Testis (tissue), 3 donors: ENCODE data around the gene SCMH1. TPM values are rescaled to one million over a fixed set of nuclear protein-coding genes. Genes with fewer than 3 reads are reported as not detected.

ENCODE experiments used
- DNase-seq: peaks from one replicate; pipeline ENCODE4 v3.0.0-alpha.2; 2019
- H3K27ac ChIP-seq, 2 donors: fragments of 200-600 bp; sonication (generic); one replicate each; pipeline ENCODE4 v1.5.1; 2019
- H3K27me3 ChIP-seq: fragments of 200-600 bp; sonication (generic); one replicate; pipeline ENCODE4 v1.5.1; 2019
- H3K36me3 ChIP-seq: fragments of 200-600 bp; sonication (generic); one replicate; pipeline ENCODE4 v1.5.1; 2017; ENCODE audit warnings: low read depth; ENCODE audit errors: missing control alignments
- H3K4me1 ChIP-seq: fragments of 200-600 bp; sonication (generic); one replicate; pipeline ENCODE4 v1.5.1; 2019
- H3K4me3 ChIP-seq, 2 donors: fragments of 200-600 bp; sonication (generic); one replicate each; pipeline ENCODE4 v1.5.1; 2017 to 2019
- H3K9me3 ChIP-seq: fragments of 200-600 bp; sonication (generic); one replicate; pipeline ENCODE4 v1.5.1; 2017
- POLR2A ChIP-seq: fragments of 450-650 bp; IDR thresholded peaks from one replicate; pipeline ENCODE4 v1.6.1; 2017; ENCODE audit warnings: antibody characterized with exemption, mild to moderate bottlenecking, moderate library complexity
- WGBS, 2 donors: methylation state at CpG; one replicate each; pipeline ENCODE4 v1.1.5; 2018; 5-methylcytosine and 5-hydroxymethylcytosine counted together
- intact Hi-C: fragments of 100-400 bp; cut with DNase I; formaldehyde crosslinking; loops from one replicate; pipeline ENCODE4 v1.15.1; 2023; ENCODE audit warnings: low total_unique reads
- polyA plus RNA-seq: library from polyadenylated mRNA; stranded (reverse); fragments of 350-450 nt; fragmentation: Illumina TruSeq; extraction: RNeasy Lipid Tissue Mini Kit (QIAGEN cat#74804); gene quantifications from one replicate; pipeline ENCODE4 v1.2.3, GENCODE V29; 2014; ENCODE audit warnings: low read depth, low replicate concordance; ENCODE audit not compliant: insufficient read depth
- total RNA-seq, 2 donors: library from RNA; depleted of rRNA; stranded (reverse); fragments of >200 nt; gene quantifications; one replicate each; pipeline ENCODE4 v1.2.3, GENCODE V29; 2016
- TF ChIP-seq, protein P1 (sequence below), 3 experiments: fragments of 450-650 bp in 2 of 3; fragments of 200-600 bp in 1 of 3; sonication (generic) in 1 of 3; IDR thresholded peaks; one replicate each; pipeline ENCODE4 v1.5.1; 2016 to 2019; ENCODE audit warnings: antibody characterized with exemption in 3 of 3, mild to moderate bottlenecking in 2 of 3, moderate library complexity in 1 of 3

The SCMH1 gene
- total and polyA plus RNA-seq, 3 donors from 2014 or later = 60.8 to 79.7 (median 79.0) TPM

- intact Hi-C loops = no loop called here
Observed at GRCh38 chr1:41240781-41241353, 1.2 kb downstream of the SCMH1 start.

GRCh38 chr1:41239988-41240610 is 2.0 kb downstream of the SCMH1 start:
- DNase-seq = no peak
- TF ChIP-seq POLR2A = no peak
- TF ChIP-seq, protein P1, sequence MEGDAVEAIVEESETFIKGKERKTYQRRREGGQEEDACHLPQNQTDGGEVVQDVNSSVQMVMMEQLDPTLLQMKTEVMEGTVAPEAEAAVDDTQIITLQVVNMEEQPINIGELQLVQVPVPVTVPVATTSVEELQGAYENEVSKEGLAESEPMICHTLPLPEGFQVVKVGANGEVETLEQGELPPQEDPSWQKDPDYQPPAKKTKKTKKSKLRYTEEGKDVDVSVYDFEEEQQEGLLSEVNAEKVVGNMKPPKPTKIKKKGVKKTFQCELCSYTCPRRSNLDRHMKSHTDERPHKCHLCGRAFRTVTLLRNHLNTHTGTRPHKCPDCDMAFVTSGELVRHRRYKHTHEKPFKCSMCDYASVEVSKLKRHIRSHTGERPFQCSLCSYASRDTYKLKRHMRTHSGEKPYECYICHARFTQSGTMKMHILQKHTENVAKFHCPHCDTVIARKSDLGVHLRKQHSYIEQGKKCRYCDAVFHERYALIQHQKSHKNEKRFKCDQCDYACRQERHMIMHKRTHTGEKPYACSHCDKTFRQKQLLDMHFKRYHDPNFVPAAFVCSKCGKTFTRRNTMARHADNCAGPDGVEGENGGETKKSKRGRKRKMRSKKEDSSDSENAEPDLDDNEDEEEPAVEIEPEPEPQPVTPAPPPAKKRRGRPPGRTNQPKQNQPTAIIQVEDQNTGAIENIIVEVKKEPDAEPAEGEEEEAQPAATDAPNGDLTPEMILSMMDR (IDR thresholded peaks at IDR 0.05) = no peak
- Histone ChIP-seq H3K27ac (peak overlapping the region in 1 of 2 donors; percentile 99), H3K27me3 (no peaks in the 10 kb centered on the region), H3K4me3 (no peak overlapping the region), H3K4me1 (peaks cover 9% of the 10 kb centered on the region), H3K9me3 (no peaks in the 10 kb centered on the region), H3K36me3 (no peaks in the 10 kb centered on the region)
- intact Hi-C loops = no loop called here

More at GRCh38 chr1:41240781-41241353, 1.2 kb downstream of the SCMH1 start:
- no peaks in the 10 kb centered on the region for H3K9me3 ChIP-seq
- peak overlapping the region; percentile 90 to 99 for H3K27ac ChIP-seq
- no peaks in the 10 kb centered on the region for H3K27me3 ChIP-seq
- H3K4me1 ChIP-seq = peaks cover 9% of the 10 kb centered on the region
- no peaks in the 10 kb centered on the region for H3K36me3 ChIP-seq
- TF ChIP-seq, protein P1 (IDR thresholded peaks at IDR 0.05) = no peak
- no peak for TF ChIP-seq POLR2A
- peak overlapping the region; percentile 84 to 96 for H3K4me3 ChIP-seq
- WGBS, 2 donors = 7 to 8% methylated on average over 9 to 12 of the region's 12 CpGs
- DNase-seq = no peak

GRCh38 chr1:41238311-41238988 is 3.7 kb downstream of the SCMH1 start:
- intact Hi-C loops = no loop called here
- no peak overlapping the region for H3K27ac ChIP-seq
- no peak for DNase-seq
- peaks cover 9% of the 10 kb centered on the region for H3K4me1 ChIP-seq
- H3K4me3 ChIP-seq = no peak overlapping the region
- TF ChIP-seq, protein P1 (IDR thresholded peaks at IDR 0.05) = no peak
- no peak for TF ChIP-seq POLR2A
- no peaks in the 10 kb centered on the region for H3K27me3 ChIP-seq
- no peaks in the 10 kb centered on the region for H3K36me3 ChIP-seq
- WGBS, 2 donors = 81 to 84% methylated on average over 5 of the region's 5 CpGs
- no peaks in the 10 kb centered on the region for H3K9me3 ChIP-seq

GRCh38 chr1:41236781-41237180 is 5.3 kb downstream of the SCMH1 start:
- no peak for DNase-seq
- WGBS, 2 donors = 89 to 92% methylated on average over 2 of the region's 2 CpGs
- Histone ChIP-seq H3K27me3 (no peaks in the 10 kb centered on the region), H3K4me3 (no peak overlapping the region), H3K4me1 (peaks cover 3% of the 10 kb centered on the region), H3K36me3 (no peaks in the 10 kb centered on the region), H3K9me3 (no peaks in the 10 kb centered on the region), H3K27ac (no peak overlapping the region)
- TF ChIP-seq, protein P1 (IDR thresholded peaks at IDR 0.05) = no peak
- TF ChIP-seq POLR2A = no peak
- intact Hi-C loops = no loop called here
